HEK293 (cell line): ENCODE results near the gene PAMR1.

ENCODE experiments used
- CTCF ChIA-PET: fragments of 350-600 bp; formaldehyde crosslinking; extraction: SDS; loops from one replicate; lab custom pipeline; 2021; ENCODE audit warnings: antibody characterized with exemption; lab: Yijun Ruan, JAX
- POLR2A ChIA-PET: fragments of 300-600 bp; formaldehyde crosslinking; extraction: SDS; loops from one replicate; lab custom pipeline; 2020; ENCODE audit warnings: antibody characterized with exemption, inconsistent platforms; lab: Yijun Ruan, JAX
- H3K27ac ChIP-seq: fragments of 200-500 bp; sonication (Bioruptor generic); 2 replicates; pipeline ENCODE4 v1.5.1; 2014; ENCODE audit warnings: low read depth, low read length, control low read depth, inconsistent platforms; ENCODE audit errors: extremely low read depth
- H3K36me3 ChIP-seq, 2 experiments: fragments of 200-500 bp in 1 of 2; sonication (Bioruptor generic) in 1 of 2; 1 replicate in 1 of 2; 2 replicates in 1 of 2; pipeline ENCODE4 v1.5.1; 2014 to 2017; ENCODE audit warnings: inconsistent platforms in 2 of 2, low read length in 2 of 2; ENCODE audit not compliant: control insufficient read depth in 2 of 2, insufficient read depth in 1 of 2
- H3K4me1 ChIP-seq: fragments of 200-500 bp; sonication (Bioruptor generic); 2 replicates; pipeline ENCODE4 v1.5.1; 2014; ENCODE audit warnings: mild to moderate bottlenecking, low read length, inconsistent platforms; ENCODE audit not compliant: control insufficient read depth, insufficient read depth
- H3K4me3 ChIP-seq: 2 replicates; pipeline ENCODE4 v1.5.1; 2011; ENCODE audit warnings: low read depth, mild to moderate bottlenecking, control low read depth, low read length, moderate library complexity
- H3K9me3 ChIP-seq: fragments of 200-500 bp; sonication (Bioruptor generic); 2 replicates; pipeline ENCODE4 v1.5.1; 2014; ENCODE audit warnings: low read depth, low read length, inconsistent platforms; ENCODE audit not compliant: control insufficient read depth, insufficient read depth
- BCL11B ChIP-seq: fragments of 450-650 bp; formaldehyde crosslinking; IDR thresholded peaks from 2 replicates; pipeline ENCODE4 v1.5.1; 2016; ENCODE audit warnings: low read depth, missing biosample characterization, missing genetic modification characterization
- KLF7 ChIP-seq: fragments of 450-650 bp; formaldehyde crosslinking; IDR thresholded peaks from 2 replicates; pipeline ENCODE4 v1.5.1; 2016; ENCODE audit warnings: missing biosample characterization, missing genetic modification characterization, borderline replicate concordance
- YY2 ChIP-seq: fragments of 450-650 bp; formaldehyde crosslinking; IDR thresholded peaks from 2 replicates; pipeline ENCODE4 v1.5.1; 2016; ENCODE audit warnings: missing biosample characterization, missing genetic modification characterization
- ZBTB17 ChIP-seq: fragments of 450-650 bp; formaldehyde crosslinking; IDR thresholded peaks from 2 replicates; pipeline ENCODE4 v1.5.1; 2016; ENCODE audit warnings: missing biosample characterization, missing genetic modification characterization
- ZBTB20 ChIP-seq: fragments of 450-650 bp; formaldehyde crosslinking; IDR thresholded peaks from 2 replicates; pipeline ENCODE4 v1.5.1; 2016; ENCODE audit warnings: missing biosample characterization, missing genetic modification characterization
- ZBTB48 ChIP-seq: fragments of 450-650 bp; formaldehyde crosslinking; IDR thresholded peaks from 2 replicates; pipeline ENCODE4 v1.5.1; 2016; ENCODE audit warnings: missing biosample characterization, missing genetic modification characterization
- ZNF16 ChIP-seq: fragments of 450-650 bp; formaldehyde crosslinking; IDR thresholded peaks from 2 replicates; pipeline ENCODE4 v1.5.1; 2016; ENCODE audit warnings: low read depth, missing biosample characterization, missing genetic modification characterization
- ZNF48 ChIP-seq: fragments of 450-650 bp; formaldehyde crosslinking; IDR thresholded peaks from 2 replicates; pipeline ENCODE4 v1.5.1; 2016; ENCODE audit warnings: missing biosample characterization, missing genetic modification characterization
- ZNF670 ChIP-seq: fragments of 450-650 bp; formaldehyde crosslinking; IDR thresholded peaks from 2 replicates; pipeline ENCODE4 v1.5.1; 2016; ENCODE audit warnings: missing biosample characterization, missing genetic modification characterization, low read depth
- ZXDB ChIP-seq: fragments of 450-650 bp; formaldehyde crosslinking; IDR thresholded peaks from 2 replicates; pipeline ENCODE4 v1.5.1; 2016; ENCODE audit warnings: missing biosample characterization, missing genetic modification characterization
- TF ChIP-seq, protein P1 (sequence below): fragments of 450-650 bp; formaldehyde crosslinking; IDR thresholded peaks from 2 replicates; pipeline ENCODE4 v1.5.1; 2016; ENCODE audit warnings: missing biosample characterization, missing genetic modification characterization
- TF ChIP-seq, protein P2 (sequence below): fragments of 450-650 bp; formaldehyde crosslinking; IDR thresholded peaks from 2 replicates; pipeline ENCODE4 v1.5.1; 2016; ENCODE audit warnings: missing biosample characterization, missing genetic modification characterization, low read depth
- TF ChIP-seq, protein P3 (sequence below): fragments of 450-650 bp; formaldehyde crosslinking; IDR thresholded peaks from 2 replicates; pipeline ENCODE4 v1.5.1; 2016; ENCODE audit warnings: missing biosample characterization, missing genetic modification characterization
- TF ChIP-seq, protein P4 (sequence below): fragments of 450-650 bp; formaldehyde crosslinking; IDR thresholded peaks from 2 replicates; pipeline ENCODE4 v1.5.1; 2016; ENCODE audit warnings: missing biosample characterization, missing genetic modification characterization

PAMR1 gene

DNA sequence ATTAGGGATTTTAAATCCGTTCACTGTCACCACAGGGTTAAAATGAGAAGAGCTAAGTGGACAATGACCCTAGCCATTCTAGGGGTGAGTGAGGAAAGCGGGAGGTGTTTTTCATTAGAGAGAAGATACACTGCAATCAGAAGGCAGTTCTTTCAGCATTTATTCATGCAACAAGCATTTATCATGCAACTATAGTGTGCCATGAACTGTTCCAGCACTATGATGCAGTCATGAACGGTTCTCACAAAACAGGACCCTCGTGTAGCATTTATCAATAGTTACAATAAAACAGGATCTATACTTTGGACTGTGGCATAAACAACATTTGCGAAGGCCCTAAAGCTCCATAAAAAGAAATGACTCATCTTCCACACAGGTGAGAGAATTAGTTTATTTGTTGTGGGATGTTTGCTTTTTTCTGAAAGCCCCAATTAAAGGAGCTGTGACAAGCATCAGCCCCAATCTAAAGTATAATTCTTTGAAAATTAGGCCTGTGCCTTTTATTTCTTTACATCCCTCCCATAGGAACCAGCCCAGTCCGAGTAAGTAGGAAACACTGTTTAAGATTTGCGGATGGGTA, 51.5 kb downstream of the PAMR1 start:
- Histone ChIP-seq H3K4me1 (no peaks in the 10 kb centered on the region), H3K36me3 (no peaks in the 10 kb centered on the region), H3K9me3 (no peaks in the 10 kb centered on the region), H3K4me3 (no peak overlapping the region), H3K27ac (no peak overlapping the region)
- POLR2A ChIA-PET: no interaction called here
- TF ChIP-seq, protein P1, sequence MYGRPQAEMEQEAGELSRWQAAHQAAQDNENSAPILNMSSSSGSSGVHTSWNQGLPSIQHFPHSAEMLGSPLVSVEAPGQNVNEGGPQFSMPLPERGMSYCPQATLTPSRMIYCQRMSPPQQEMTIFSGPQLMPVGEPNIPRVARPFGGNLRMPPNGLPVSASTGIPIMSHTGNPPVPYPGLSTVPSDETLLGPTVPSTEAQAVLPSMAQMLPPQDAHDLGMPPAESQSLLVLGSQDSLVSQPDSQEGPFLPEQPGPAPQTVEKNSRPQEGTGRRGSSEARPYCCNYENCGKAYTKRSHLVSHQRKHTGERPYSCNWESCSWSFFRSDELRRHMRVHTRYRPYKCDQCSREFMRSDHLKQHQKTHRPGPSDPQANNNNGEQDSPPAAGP: no peak
- TF ChIP-seq, protein P2, sequence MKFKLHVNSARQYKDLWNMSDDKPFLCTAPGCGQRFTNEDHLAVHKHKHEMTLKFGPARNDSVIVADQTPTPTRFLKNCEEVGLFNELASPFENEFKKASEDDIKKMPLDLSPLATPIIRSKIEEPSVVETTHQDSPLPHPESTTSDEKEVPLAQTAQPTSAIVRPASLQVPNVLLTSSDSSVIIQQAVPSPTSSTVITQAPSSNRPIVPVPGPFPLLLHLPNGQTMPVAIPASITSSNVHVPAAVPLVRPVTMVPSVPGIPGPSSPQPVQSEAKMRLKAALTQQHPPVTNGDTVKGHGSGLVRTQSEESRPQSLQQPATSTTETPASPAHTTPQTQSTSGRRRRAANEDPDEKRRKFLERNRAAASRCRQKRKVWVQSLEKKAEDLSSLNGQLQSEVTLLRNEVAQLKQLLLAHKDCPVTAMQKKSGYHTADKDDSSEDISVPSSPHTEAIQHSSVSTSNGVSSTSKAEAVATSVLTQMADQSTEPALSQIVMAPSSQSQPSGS (tag by site-specific recombination): no peak
- no peak for TF ChIP-seq YY2 (tag by site-specific recombination)
- no peak for TF ChIP-seq KLF7
- no peak for TF ChIP-seq BCL11B (tag by site-specific recombination)
- TF ChIP-seq ZBTB17: no peak
- no peak for TF ChIP-seq ZBTB20 (tag by site-specific recombination)
- TF ChIP-seq, protein P3, sequence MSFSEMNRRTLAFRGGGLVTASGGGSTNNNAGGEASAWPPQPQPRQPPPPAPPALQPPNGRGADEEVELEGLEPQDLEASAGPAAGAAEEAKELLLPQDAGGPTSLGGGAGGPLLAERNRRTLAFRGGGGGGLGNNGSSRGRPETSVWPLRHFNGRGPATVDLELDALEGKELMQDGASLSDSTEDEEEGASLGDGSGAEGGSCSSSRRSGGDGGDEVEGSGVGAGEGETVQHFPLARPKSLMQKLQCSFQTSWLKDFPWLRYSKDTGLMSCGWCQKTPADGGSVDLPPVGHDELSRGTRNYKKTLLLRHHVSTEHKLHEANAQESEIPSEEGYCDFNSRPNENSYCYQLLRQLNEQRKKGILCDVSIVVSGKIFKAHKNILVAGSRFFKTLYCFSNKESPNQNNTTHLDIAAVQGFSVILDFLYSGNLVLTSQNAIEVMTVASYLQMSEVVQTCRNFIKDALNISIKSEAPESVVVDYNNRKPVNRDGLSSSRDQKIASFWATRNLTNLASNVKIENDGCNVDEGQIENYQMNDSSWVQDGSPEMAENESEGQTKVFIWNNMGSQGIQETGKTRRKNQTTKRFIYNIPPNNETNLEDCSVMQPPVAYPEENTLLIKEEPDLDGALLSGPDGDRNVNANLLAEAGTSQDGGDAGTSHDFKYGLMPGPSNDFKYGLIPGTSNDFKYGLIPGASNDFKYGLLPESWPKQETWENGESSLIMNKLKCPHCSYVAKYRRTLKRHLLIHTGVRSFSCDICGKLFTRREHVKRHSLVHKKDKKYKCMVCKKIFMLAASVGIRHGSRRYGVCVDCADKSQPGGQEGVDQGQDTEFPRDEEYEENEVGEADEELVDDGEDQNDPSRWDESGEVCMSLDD: no peak
- TF ChIP-seq ZNF16 (tag by site-specific recombination): no peak
- no peak for TF ChIP-seq ZNF48 (tag by site-specific recombination)
- TF ChIP-seq, protein P4, sequence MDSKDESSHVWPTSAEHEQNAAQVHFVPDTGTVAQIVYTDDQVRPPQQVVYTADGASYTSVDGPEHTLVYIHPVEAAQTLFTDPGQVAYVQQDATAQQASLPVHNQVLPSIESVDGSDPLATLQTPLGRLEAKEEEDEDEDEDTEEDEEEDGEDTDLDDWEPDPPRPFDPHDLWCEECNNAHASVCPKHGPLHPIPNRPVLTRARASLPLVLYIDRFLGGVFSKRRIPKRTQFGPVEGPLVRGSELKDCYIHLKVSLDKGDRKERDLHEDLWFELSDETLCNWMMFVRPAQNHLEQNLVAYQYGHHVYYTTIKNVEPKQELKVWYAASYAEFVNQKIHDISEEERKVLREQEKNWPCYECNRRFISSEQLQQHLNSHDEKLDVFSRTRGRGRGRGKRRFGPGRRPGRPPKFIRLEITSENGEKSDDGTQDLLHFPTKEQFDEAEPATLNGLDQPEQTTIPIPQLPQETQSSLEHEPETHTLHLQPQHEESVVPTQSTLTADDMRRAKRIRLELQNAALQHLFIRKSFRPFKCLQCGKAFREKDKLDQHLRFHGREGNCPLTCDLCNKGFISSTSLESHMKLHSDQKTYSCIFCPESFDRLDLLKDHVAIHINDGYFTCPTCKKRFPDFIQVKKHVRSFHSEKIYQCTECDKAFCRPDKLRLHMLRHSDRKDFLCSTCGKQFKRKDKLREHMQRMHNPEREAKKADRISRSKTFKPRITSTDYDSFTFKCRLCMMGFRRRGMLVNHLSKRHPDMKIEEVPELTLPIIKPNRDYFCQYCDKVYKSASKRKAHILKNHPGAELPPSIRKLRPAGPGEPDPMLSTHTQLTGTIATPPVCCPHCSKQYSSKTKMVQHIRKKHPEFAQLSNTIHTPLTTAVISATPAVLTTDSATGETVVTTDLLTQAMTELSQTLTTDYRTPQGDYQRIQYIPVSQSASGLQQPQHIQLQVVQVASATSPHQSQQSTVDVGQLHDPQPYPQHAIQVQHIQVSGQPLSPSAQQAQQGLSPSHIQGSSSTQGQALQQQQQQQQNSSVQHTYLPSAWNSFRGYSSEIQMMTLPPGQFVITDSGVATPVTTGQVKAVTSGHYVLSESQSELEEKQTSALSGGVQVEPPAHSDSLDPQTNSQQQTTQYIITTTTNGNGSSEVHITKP (tag by site-specific recombination): no peak
- TF ChIP-seq ZBTB48: no peak
- CTCF ChIA-PET: interaction anchor here (0.6 to 2.9 kb wide), 3 partner anchors 13 to 1197 kb away, joined by 3 to 21 read pairs (median 3); no protein-coding TSS in a partner anchor

DNA sequence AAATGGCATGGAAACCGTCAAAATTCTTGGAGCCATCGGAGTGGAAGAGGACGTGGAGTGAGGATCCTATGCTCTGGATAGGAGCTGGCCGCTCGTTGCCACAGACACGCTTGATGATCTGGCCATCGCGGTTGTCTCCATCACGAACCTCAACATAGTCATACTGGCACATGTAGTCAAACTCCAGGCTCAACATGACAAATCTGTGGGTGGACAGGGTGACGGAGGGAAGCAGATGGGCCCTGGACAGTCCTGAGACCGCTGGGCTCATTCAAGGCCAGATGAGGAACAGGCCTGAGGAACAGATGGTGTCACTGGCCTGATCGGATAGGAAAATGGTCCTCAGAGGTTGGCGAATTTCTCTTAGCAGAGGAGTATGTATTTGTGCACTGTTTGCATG, 54.8 kb downstream of the PAMR1 start:
- ChIA-PET POLR2A (no interaction called here), CTCF (interaction anchor here (1.1 kb wide), 1 partner anchor 18 kb away, joined by 6 read pairs; no protein-coding TSS in a partner anchor)
- Histone ChIP-seq H3K4me3 (no peak overlapping the region), H3K27ac (no peak overlapping the region), H3K36me3 (no peaks in the 10 kb centered on the region), H3K9me3 (no peaks in the 10 kb centered on the region), H3K4me1 (no peaks in the 10 kb centered on the region)
- TF ChIP-seq ZNF670 (tag by site-specific recombination) (no peak), ZXDB (tag by site-specific recombination) (no peak)
